IMR-90 (cell line): ENCODE results near the gene FZD4. TPM values are rescaled to one million over a fixed set of nuclear protein-coding genes. Genes with fewer than 3 reads are reported as not detected.

Experiments used
- ATAC-seq: fragments of 200-7000 bp; cut with Tn5 transposase; 2 replicates; pipeline ENCODE4 v1.9.1; 2020; ENCODE audit warnings: low read depth, mild to moderate bottlenecking, moderate library complexity
- BruUV-seq: library from RNA; stranded (reverse); fragments of 400-500 nt; replicated peaks from 2 replicates; lab custom pipeline; 2021; lab: Mats Ljungman, UMichigan
- CTCF ChIA-PET: fragments of 300-600 bp; formaldehyde crosslinking; extraction: SDS; loops from one replicate; lab custom pipeline; 2021; ENCODE audit warnings: antibody characterized with exemption; lab: Yijun Ruan, JAX
- POLR2A ChIA-PET: fragments of 300-600 bp; sonication (Branson Sonifier 250); formaldehyde crosslinking; loops from one replicate; lab custom pipeline; 2022; ENCODE audit warnings: antibody characterized with exemption; ENCODE audit not compliant: unreplicated experiment; lab: Charles Lee
- DNase-seq: peaks from one replicate; pipeline ENCODE4 v3.0.0; 2013
- H2AFZ ChIP-seq: replicated peaks from 2 replicates; pipeline ENCODE3; 2013; ENCODE audit warnings: low read length, mild to moderate bottlenecking; ENCODE audit not compliant: poor library complexity
- H2AK5ac ChIP-seq: 2 replicates; pipeline ENCODE4 v1.6.1; 2013; ENCODE audit warnings: low read depth, low read length, inconsistent platforms
- H2AK9ac ChIP-seq: replicated peaks from 2 replicates; pipeline ENCODE3; 2013; ENCODE audit warnings: mild to moderate bottlenecking, low read depth, low read length, moderate library complexity; ENCODE audit not compliant: poor library complexity
- H2BK120ac ChIP-seq: 2 replicates; pipeline ENCODE4 v1.6.1; 2013; ENCODE audit warnings: low read depth, low read length, inconsistent platforms
- H2BK15ac ChIP-seq: 3 replicates; pipeline ENCODE4 v1.6.1; 2013; ENCODE audit warnings: low read depth, low read length, inconsistent platforms
- H2BK20ac ChIP-seq: 2 replicates; pipeline ENCODE4 v1.6.1; 2013; ENCODE audit warnings: low read depth, mild to moderate bottlenecking, inconsistent platforms, low read length, moderate library complexity
- H2BK5ac ChIP-seq: 2 replicates; pipeline ENCODE4 v1.6.1; 2013; ENCODE audit warnings: mild to moderate bottlenecking, low read depth, low read length, inconsistent platforms; ENCODE audit not compliant: poor library complexity, severe bottlenecking
- H3K14ac ChIP-seq: replicated peaks from 2 replicates; pipeline ENCODE4 v1.6.1; 2013; ENCODE audit warnings: low read depth, low read length, inconsistent platforms
- H3K18ac ChIP-seq: 2 replicates; pipeline ENCODE4 v1.6.1; 2013; ENCODE audit warnings: low read depth, low read length, control low read depth
- H3K23ac ChIP-seq: 2 replicates; pipeline ENCODE4 v1.6.1; 2013; ENCODE audit warnings: low read depth, low read length, inconsistent platforms
- H3K27ac ChIP-seq: 2 replicates; pipeline ENCODE4 v1.5.1; 2013; ENCODE audit warnings: mild to moderate bottlenecking, control low read depth, low read length; ENCODE audit not compliant: insufficient read depth
- H3K27me3 ChIP-seq: 2 replicates; pipeline ENCODE4 v1.6.1; 2013; ENCODE audit warnings: low read length; ENCODE audit not compliant: control insufficient read depth, insufficient read depth
- H3K36me3 ChIP-seq: 2 replicates; pipeline ENCODE4 v1.6.1; 2013; ENCODE audit warnings: low read length, mixed read lengths; ENCODE audit not compliant: control insufficient read depth, insufficient read depth
- H3K4ac ChIP-seq: 2 replicates; pipeline ENCODE4 v1.6.1; 2013; ENCODE audit warnings: low read depth, low read length, inconsistent platforms
- H3K4me1 ChIP-seq: 2 replicates; pipeline ENCODE4 v1.6.1; 2013; ENCODE audit warnings: low read length, mixed read lengths; ENCODE audit not compliant: control insufficient read depth, insufficient read depth
- H3K4me2 ChIP-seq: 2 replicates; pipeline ENCODE4 v1.6.1; 2013; ENCODE audit warnings: low read depth, mild to moderate bottlenecking, control low read depth, low read length, moderate library complexity
- H3K4me3 ChIP-seq: 2 replicates; pipeline ENCODE4 v1.5.1; 2013; ENCODE audit warnings: low read depth, mild to moderate bottlenecking, control low read depth, low read length, moderate library complexity; ENCODE audit not compliant: insufficient read depth
- H3K56ac ChIP-seq: 2 replicates; pipeline ENCODE4 v1.6.1; 2013; ENCODE audit warnings: low read length, inconsistent platforms; ENCODE audit not compliant: insufficient read depth; ENCODE audit errors: extremely low read depth
- H3K79me1 ChIP-seq, 2 experiments: 2 replicates each; pipeline ENCODE4 v1.6.1; 2013; ENCODE audit warnings: low read length in 2 of 2, inconsistent platforms in 1 of 2, low read depth in 1 of 2
- H3K9ac ChIP-seq: 2 replicates; pipeline ENCODE4 v1.6.1; 2013; ENCODE audit warnings: low read depth, low read length, control low read depth
- H3K9me1 ChIP-seq: 2 replicates; pipeline ENCODE4 v1.6.1; 2013; ENCODE audit warnings: low read length, inconsistent platforms; ENCODE audit not compliant: insufficient read depth
- H3K9me3 ChIP-seq: 2 replicates; pipeline ENCODE4 v1.6.1; 2013; ENCODE audit warnings: low read length; ENCODE audit not compliant: control insufficient read depth, insufficient read depth
- H4K20me1 ChIP-seq: 2 replicates; pipeline ENCODE4 v1.6.1; 2013; ENCODE audit warnings: low read length, inconsistent platforms; ENCODE audit not compliant: insufficient read depth
- H4K5ac ChIP-seq: 2 replicates; pipeline ENCODE4 v1.6.1; 2013; ENCODE audit warnings: mild to moderate bottlenecking, low read depth, low read length, control low read depth
- H4K8ac ChIP-seq, 2 experiments: 2 replicates each; pipeline ENCODE4 v1.6.1; 2013; ENCODE audit warnings: low read depth in 2 of 2, low read length in 2 of 2, control low read depth in 1 of 2, inconsistent platforms in 1 of 2
- H4K91ac ChIP-seq: 2 replicates; pipeline ENCODE4 v1.6.1; 2013; ENCODE audit warnings: low read depth, low read length, inconsistent platforms; ENCODE audit not compliant: insufficient read depth
- BHLHE40 ChIP-seq: fragments of 150-350 bp; IDR thresholded peaks from 2 replicates; pipeline ENCODE4 v1.6.1; 2016; ENCODE audit warnings: mild to moderate bottlenecking, low read depth, low read length
- CEBPB ChIP-seq: IDR thresholded peaks from 2 replicates; pipeline ENCODE4 v1.6.1; 2012; ENCODE audit warnings: low read depth, low read length, improper control_type of control experiment
- CHD1 ChIP-seq: IDR thresholded peaks from 2 replicates; pipeline ENCODE4 v1.6.1; 2012; ENCODE audit warnings: low read depth, low read length, improper control_type of control experiment
- FOS ChIP-seq: fragments of 150-350 bp; IDR thresholded peaks from 2 replicates; pipeline ENCODE4 v1.6.1; 2016; ENCODE audit warnings: low read depth, low read length
- MAFK ChIP-seq: IDR thresholded peaks from 2 replicates; pipeline ENCODE4 v1.6.1; 2012; ENCODE audit warnings: low read depth, low read length, improper control_type of control experiment
- MAZ ChIP-seq: IDR thresholded peaks from 2 replicates; pipeline ENCODE4 v1.6.1; 2012; ENCODE audit warnings: low read depth, mild to moderate bottlenecking, low read length, improper control_type of control experiment, moderate library complexity, borderline replicate concordance
- NFE2L2 ChIP-seq: fragments of 150-350 bp; IDR thresholded peaks from 2 replicates; pipeline ENCODE4 v1.6.1; 2016; ENCODE audit warnings: low read depth, mild to moderate bottlenecking, low read length
- POLR2A ChIP-seq: IDR thresholded peaks from 2 replicates; pipeline ENCODE4 v1.6.1; 2012; ENCODE audit warnings: mild to moderate bottlenecking, low read depth, low read length
- RAD21 ChIP-seq: IDR thresholded peaks from 2 replicates; pipeline ENCODE4 v1.6.1; 2012; ENCODE audit warnings: low read length, improper control_type of control experiment
- RCOR1 ChIP-seq: IDR thresholded peaks from 2 replicates; pipeline ENCODE4 v1.6.1; 2012; ENCODE audit warnings: mild to moderate bottlenecking, low read length, improper control_type of control experiment; ENCODE audit not compliant: insufficient replicate concordance
- RFX5 ChIP-seq: IDR thresholded peaks from 2 replicates; pipeline ENCODE4 v1.8.0; 2012; ENCODE audit warnings: low read depth, mild to moderate bottlenecking, low read length, moderate library complexity
- SMC3 ChIP-seq: fragments of 150-350 bp; IDR thresholded peaks from 2 replicates; pipeline ENCODE4 v1.6.1; 2016; ENCODE audit warnings: low read depth, mild to moderate bottlenecking, antibody characterized with exemption, low read length, moderate library complexity
- WGBS, 2 experiments: methylation state at CpG; one replicate each; pipeline versions ENCODE4 v1.1.5 to v1.1.7; 2013; ENCODE audit warnings: missing lambda C conversion rate in 2 of 2; ENCODE audit not compliant: insufficient read length in 1 of 2; ENCODE audit errors: extremely low coverage in 2 of 2; 5-methylcytosine and 5-hydroxymethylcytosine counted together
- dilution Hi-C: fragments of 300-500 bp; cut with HindIII; formaldehyde crosslinking; loops from one replicate; pipeline ENCODE4 v1.14.3; 2018; ENCODE audit warnings: low sequenced_read_pairs; ENCODE audit not compliant: unreplicated experiment
- in situ Hi-C: fragments of 300-500 bp; cut with MboI; formaldehyde crosslinking; loops from 3 replicates; pipeline ENCODE4 v1.14.3; 2019; ENCODE audit warnings: low sequenced_read_pairs, inconsistent platforms, mixed read lengths
- intact Hi-C: fragments of 100-400 bp; cut with micrococcal nuclease; formaldehyde crosslinking; loops from 2 replicates; pipeline ENCODE4 v1.10.0; 2022
- polyA plus RNA-seq, 3 experiments: library from polyadenylated mRNA; depleted of rRNA; stranded (reverse); fragments of >200 nt; gene quantifications; 2 replicates each; pipeline ENCODE4 v1.2.3, GENCODE V29; 2012; ENCODE audit warnings: low replicate concordance in 1 of 3
- total RNA-seq: library from RNA; depleted of rRNA; stranded (reverse); fragments of >200 nt; gene quantifications from 2 replicates; pipeline ENCODE4 v1.2.3, GENCODE V29; 2012
- TF ChIP-seq, protein P1 (sequence below): fragments of 150-350 bp; IDR thresholded peaks from 2 replicates; pipeline ENCODE4 v1.6.1; 2016; ENCODE audit warnings: low read depth, mild to moderate bottlenecking, low read length, moderate library complexity, borderline replicate concordance
- TF ChIP-seq, protein P2 (sequence below): conservative IDR thresholded peaks from 2 replicates; pipeline ENCODE4 v1.5.1; 2012; ENCODE audit warnings: mild to moderate bottlenecking, low read depth, low read length, improper control_type of control experiment
- TF ChIP-seq, protein P3 (sequence below): fragments of 150-350 bp; IDR thresholded peaks from 2 replicates; pipeline ENCODE4 v1.6.1; 2017; ENCODE audit warnings: mild to moderate bottlenecking, antibody characterized with exemption, low read length, low read depth

The FZD4 gene
- total and polyA plus RNA-seq, 2 of the 4 experiments (the other 2 are of a cell fraction), result 3.7 to 7.7 TPM

DNA sequence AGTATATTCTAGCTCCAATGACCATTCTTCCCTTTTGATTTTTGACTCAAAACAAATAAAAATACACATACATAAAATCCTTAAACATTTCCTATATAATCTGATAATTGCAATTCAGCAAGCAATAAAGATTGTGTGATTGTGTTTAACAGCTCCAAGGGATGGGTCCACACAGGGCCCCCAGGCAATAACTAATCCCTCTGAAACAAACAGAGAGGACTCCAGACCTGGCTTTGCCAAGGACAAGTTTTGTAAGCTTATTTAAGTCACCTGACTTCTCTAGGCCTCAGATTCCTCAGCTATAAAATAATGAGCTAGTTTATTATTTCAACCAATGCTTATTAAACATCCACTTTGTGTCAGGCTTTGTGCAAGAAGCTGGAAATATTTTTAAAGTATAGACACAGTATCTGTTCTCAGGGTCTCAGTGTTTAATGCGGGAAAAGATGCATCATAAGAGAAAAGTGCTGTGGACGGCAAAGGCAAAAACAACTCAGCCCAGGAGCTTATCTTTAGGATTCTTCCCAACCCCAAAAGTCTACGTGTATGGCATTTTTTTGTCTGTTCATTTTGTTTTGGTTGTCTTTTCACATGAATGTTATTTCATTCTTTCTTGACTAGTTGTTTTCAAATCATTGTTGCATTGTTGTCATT is 20.1 kb downstream of the FZD4 start:
- DNase-seq, result peak; percentile 46
- CTCF ChIA-PET, result interaction anchor here (1.2 kb wide), 1 partner anchor 353 kb away, joined by 5 read pairs; no protein-coding TSS in a partner anchor
- TF ChIP-seq BHLHE40 (no peak), CEBPB (no peak), SMC3 (no peak), POLR2A (no peak), FOS (no peak), RFX5 (no peak), CHD1 (no peak), MAFK (no peak), MAZ (no peak), NFE2L2 (no peak), RAD21 (no peak), RCOR1 (no peak)
- TF ChIP-seq, protein P1, sequence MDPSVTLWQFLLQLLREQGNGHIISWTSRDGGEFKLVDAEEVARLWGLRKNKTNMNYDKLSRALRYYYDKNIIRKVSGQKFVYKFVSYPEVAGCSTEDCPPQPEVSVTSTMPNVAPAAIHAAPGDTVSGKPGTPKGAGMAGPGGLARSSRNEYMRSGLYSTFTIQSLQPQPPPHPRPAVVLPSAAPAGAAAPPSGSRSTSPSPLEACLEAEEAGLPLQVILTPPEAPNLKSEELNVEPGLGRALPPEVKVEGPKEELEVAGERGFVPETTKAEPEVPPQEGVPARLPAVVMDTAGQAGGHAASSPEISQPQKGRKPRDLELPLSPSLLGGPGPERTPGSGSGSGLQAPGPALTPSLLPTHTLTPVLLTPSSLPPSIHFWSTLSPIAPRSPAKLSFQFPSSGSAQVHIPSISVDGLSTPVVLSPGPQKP, result no peak
- TF ChIP-seq, protein P2, sequence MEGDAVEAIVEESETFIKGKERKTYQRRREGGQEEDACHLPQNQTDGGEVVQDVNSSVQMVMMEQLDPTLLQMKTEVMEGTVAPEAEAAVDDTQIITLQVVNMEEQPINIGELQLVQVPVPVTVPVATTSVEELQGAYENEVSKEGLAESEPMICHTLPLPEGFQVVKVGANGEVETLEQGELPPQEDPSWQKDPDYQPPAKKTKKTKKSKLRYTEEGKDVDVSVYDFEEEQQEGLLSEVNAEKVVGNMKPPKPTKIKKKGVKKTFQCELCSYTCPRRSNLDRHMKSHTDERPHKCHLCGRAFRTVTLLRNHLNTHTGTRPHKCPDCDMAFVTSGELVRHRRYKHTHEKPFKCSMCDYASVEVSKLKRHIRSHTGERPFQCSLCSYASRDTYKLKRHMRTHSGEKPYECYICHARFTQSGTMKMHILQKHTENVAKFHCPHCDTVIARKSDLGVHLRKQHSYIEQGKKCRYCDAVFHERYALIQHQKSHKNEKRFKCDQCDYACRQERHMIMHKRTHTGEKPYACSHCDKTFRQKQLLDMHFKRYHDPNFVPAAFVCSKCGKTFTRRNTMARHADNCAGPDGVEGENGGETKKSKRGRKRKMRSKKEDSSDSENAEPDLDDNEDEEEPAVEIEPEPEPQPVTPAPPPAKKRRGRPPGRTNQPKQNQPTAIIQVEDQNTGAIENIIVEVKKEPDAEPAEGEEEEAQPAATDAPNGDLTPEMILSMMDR, result no peak
- TF ChIP-seq, protein P3, sequence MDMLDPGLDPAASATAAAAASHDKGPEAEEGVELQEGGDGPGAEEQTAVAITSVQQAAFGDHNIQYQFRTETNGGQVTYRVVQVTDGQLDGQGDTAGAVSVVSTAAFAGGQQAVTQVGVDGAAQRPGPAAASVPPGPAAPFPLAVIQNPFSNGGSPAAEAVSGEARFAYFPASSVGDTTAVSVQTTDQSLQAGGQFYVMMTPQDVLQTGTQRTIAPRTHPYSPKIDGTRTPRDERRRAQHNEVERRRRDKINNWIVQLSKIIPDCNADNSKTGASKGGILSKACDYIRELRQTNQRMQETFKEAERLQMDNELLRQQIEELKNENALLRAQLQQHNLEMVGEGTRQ, result no peak

More for the DNA sequence above, 20.1 kb downstream of the FZD4 start:
- Histone ChIP-seq H4K20me1 (no peaks in the 10 kb centered on the region), H2BK15ac (no peak overlapping the region; the same call in 2 of the 3 replicates), H2BK5ac (peak overlapping the region; percentile 23), H4K5ac (peak overlapping the region; percentile 69; the same call in 1 of the 2 replicates), H3K9ac (no peak overlapping the region), H2AK5ac (no peak overlapping the region), H3K14ac (no peak overlapping the region; the same call in 1 of the 2 replicates), H3K27me3 (no peaks in the 10 kb centered on the region), H2BK20ac (peak overlapping the region; percentile 88; the same call in 1 of the 2 replicates), H3K18ac (peak overlapping the region; percentile 89; the same call in 1 of the 2 replicates), H3K9me1 (peaks cover 11% of the 10 kb centered on the region), H3K27ac (peak overlapping the region; percentile 43; the same call in 1 of the 2 replicates), H2AK9ac (no peak overlapping the region), H3K4me2 (peak overlapping the region; percentile 74), H2BK120ac (no peak overlapping the region), H3K23ac (peak overlapping the region; percentile 45; the same call in 1 of the 2 replicates), H3K4me1 (peaks cover 30% of the 10 kb centered on the region), H3K4ac (0 out of 2 replicates have a peak overlapping the region, but pooled peaks have one; percentile 84), H2AFZ (no peak overlapping the region), H3K79me1 (no peaks in the 10 kb centered on the region; a peak in 1 of 4 replicates), H3K4me3 (no peak overlapping the region), H3K9me3 (no peaks in the 10 kb centered on the region), H4K91ac (no peak overlapping the region), H3K36me3 (no peaks in the 10 kb centered on the region), H4K8ac (no peak overlapping the region), H3K56ac (no peak overlapping the region)
- ATAC-seq, result peak; percentile 21
- dilution Hi-C loops, result no loop called here
- POLR2A ChIA-PET, result no interaction called here
- in situ Hi-C loops, result loop anchor here (25.0 kb wide), 1 partner anchor 477 kb away; no protein-coding TSS in a partner anchor
- intact Hi-C loops, result loop anchor here (5.0 kb wide), 2 partner anchors 102 to 417 kb away; partner anchors contain the start of gene TMEM135
- BruUV-seq, result no TSS peak
- no CpG with 5 or more reads among the region's 3 CpGs for WGBS, 2 experiments
